ENCODE data around the gene EEF1AKMT1.

- no peak for TF ChIP-seq EZH2 (IDR thresholded peaks at IDR 0.05; ENCODE audit: insufficient read depth, poor library complexity, severe bottlenecking)
- TF ChIP-seq EZH2phosphoT487 (IDR thresholded peaks at IDR 0.05; ENCODE audit: insufficient read depth, low read depth): no peak
Observed at GRCh38 chr13:20682061-20682460, 91.7 kb downstream of the EEF1AKMT1 start.
